ENCODE measurements around the gene NPNT.
A peak's percentile ranks its signal among the peaks of the same experiment; 100 is the strongest.

The NPNT gene

DNA sequence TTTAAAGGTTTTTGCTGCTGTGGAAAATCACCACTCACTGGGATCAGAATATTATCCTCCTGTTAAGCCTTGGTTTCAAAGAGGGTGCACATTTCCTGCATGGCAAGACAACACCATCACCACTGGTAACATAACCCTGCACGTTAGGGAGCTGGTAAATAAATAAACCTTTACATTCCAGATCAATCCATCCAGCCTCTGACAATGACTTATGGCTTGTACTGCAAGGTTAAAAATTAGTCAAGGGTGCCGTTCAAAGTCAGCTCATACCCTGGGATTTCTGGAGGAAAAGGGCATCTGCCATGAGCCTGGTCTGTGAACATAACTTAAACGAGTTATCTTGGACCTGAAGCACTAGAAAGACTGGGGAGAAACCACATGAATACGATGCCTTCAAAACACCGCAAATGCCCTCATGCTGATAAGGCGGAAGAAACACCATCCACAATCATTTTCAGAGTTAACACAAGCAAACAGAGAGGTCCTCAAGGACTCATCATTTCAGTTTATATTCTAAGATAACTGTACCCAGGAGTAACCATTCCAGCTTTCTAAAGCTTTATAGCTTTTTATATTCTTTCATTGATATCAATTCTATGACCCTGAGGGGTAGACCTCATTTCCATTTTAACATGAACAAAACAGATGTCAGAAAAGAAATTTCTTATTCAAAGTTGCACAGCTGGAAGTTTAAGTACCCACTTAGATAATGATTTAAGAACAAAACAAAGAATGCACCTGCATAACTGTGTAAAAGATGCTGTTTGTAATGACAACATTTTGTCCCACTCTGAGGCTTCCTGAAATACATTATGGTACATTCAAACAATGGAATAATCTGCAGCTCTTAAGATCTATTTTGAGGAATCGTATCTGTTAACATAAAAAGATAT lies 103.1 kb downstream of the NPNT start:
- in situ Hi-C loops (cut with HindIII; ENCODE audit: low sequenced_read_pairs): no loop called here
- DNase-seq (ENCODE audit: low read depth, low spot score): no peak
- TF ChIP-seq, protein P1, sequence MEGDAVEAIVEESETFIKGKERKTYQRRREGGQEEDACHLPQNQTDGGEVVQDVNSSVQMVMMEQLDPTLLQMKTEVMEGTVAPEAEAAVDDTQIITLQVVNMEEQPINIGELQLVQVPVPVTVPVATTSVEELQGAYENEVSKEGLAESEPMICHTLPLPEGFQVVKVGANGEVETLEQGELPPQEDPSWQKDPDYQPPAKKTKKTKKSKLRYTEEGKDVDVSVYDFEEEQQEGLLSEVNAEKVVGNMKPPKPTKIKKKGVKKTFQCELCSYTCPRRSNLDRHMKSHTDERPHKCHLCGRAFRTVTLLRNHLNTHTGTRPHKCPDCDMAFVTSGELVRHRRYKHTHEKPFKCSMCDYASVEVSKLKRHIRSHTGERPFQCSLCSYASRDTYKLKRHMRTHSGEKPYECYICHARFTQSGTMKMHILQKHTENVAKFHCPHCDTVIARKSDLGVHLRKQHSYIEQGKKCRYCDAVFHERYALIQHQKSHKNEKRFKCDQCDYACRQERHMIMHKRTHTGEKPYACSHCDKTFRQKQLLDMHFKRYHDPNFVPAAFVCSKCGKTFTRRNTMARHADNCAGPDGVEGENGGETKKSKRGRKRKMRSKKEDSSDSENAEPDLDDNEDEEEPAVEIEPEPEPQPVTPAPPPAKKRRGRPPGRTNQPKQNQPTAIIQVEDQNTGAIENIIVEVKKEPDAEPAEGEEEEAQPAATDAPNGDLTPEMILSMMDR (IDR thresholded peaks at IDR 0.05; ENCODE audit: low read depth, low read length): no peak
- H3K4me3 ChIP-seq (ENCODE audit: low read depth, low read length): no peak overlapping the region

DNA sequence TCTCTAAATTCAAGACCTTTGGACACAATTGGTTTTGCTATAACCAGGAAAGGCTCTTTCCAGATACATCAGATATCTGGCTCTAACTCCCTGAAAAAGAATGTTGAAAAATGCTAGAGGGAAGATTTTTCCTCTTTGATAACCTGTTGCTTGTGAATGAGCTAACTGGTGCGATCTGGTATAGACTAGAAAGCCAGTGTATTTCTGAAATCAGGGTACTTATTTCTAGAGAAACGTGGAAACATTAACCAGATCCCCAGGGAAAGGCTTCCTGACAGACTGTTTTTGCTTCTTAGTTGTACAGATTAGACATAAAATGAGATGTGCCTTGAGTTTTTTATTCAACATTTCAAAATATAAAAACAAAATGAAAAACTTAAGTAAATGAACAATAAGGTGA lies 107.7 kb downstream of the NPNT start:
- TF ChIP-seq, protein P1 (IDR thresholded peaks at IDR 0.05; ENCODE audit: low read depth, low read length): no peak
- no peak overlapping the region for H3K4me3 ChIP-seq (ENCODE audit: low read depth, low read length)
- in situ Hi-C loops (cut with HindIII; ENCODE audit: low sequenced_read_pairs): no loop called here
- DNase-seq (ENCODE audit: low read depth, low spot score): no peak

DNA sequence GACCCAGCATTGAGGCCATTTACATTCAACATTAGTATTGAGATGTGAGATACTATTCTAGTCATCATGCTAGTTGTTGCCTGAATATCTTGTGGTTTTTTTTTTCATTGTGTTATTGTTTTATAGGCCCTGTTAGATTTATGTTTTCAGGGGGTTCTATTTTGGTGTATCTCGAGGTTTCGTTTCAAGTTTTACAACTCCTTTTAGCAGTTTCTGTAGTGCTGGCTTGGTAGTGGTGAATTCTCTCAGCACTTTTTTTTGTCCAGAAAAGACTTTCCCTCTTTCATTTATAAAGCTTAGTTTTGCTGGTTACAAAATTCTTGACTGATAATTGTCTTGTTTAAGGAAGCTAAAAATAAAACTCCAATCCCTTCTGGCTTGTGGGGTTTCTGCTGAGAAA lies 115.5 kb downstream of the NPNT start:
- in situ Hi-C loops (cut with HindIII; ENCODE audit: low sequenced_read_pairs): no loop called here
- H3K4me3 ChIP-seq (ENCODE audit: low read depth, low read length): no peak overlapping the region
- TF ChIP-seq, protein P1 (IDR thresholded peaks at IDR 0.05; ENCODE audit: low read depth, low read length): no peak
- no peak for DNase-seq (ENCODE audit: low read depth, low spot score)

DNA sequence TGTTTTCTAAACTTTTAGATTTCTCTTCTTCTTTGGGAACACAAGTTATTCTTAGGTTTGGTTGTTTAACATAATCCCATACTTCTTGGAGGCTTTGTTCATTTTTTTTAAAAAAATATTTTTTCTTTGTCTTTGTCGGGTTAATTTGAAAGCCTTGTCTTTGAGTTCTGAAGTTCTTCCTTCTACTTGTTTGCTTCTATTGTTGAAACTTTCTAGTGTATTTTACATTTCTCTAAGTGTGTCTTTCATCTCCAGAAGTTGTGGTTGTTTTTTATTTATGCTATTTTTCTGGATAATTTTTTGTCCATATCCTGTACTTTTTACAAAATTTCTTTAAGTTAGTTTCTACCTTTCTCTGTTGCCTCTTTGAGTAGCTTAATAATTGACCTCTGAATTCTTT lies 116.1 kb downstream of the NPNT start:
- in situ Hi-C loops (cut with HindIII; ENCODE audit: low sequenced_read_pairs): no loop called here

DNA sequence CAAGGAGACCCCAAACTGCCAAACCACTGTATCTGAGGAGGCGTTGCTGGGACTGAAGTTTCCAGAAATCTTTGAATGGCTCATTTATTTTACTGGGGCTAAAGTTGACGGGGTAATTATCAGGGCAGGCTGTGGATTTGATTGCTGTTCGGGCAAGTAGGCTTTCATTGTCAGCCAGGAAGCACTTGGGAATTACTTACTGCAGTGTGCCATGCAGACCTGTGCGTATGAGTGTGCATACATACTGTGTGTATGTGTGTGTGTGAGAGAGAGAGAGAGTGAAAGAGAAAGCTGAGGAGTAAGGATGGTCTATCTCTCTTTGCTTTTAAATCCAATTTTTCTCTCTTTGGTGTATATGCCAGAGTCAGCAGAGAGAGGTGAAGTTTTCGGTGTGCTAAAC lies 122.7 kb downstream of the NPNT start:
- TF ChIP-seq, protein P1 (IDR thresholded peaks at IDR 0.05; ENCODE audit: low read depth, low read length): no peak
- in situ Hi-C loops (cut with HindIII; ENCODE audit: low sequenced_read_pairs): no loop called here

More for the DNA sequence above, 116.1 kb downstream of the NPNT start:
- TF ChIP-seq, protein P1 (IDR thresholded peaks at IDR 0.05; ENCODE audit: low read depth, low read length): no peak
- no peak overlapping the region for H3K4me3 ChIP-seq (ENCODE audit: low read depth, low read length)
- no peak for DNase-seq (ENCODE audit: low read depth, low spot score)

DNA sequence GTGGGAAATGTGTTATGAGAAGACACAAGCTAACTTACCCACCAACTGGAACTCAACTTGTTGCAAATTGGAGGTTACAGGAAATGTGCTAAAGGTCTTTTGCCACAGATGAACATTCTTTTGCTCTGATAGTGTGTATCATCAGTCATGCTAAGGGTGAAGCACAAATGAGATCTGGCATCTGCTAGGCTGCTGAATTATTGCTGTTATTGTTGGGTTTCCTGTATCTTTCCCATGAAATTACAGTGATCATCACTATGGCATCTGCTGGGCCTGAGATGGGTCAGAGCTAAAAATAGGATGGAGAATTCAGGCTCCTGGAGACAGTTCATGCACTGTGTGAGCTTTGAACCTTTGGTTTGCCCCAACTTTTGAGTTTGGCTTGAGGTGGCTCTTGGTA lies 124.5 kb downstream of the NPNT start:
- no peak overlapping the region for H3K4me3 ChIP-seq (ENCODE audit: low read depth, low read length)
- TF ChIP-seq, protein P1 (IDR thresholded peaks at IDR 0.05; ENCODE audit: low read depth, low read length): no peak
- peak; percentile 8 for DNase-seq (ENCODE audit: low read depth, low spot score)
- in situ Hi-C loops (cut with HindIII; ENCODE audit: low sequenced_read_pairs): no loop called here

More for the DNA sequence above, 122.7 kb downstream of the NPNT start:
- H3K4me3 ChIP-seq (ENCODE audit: low read depth, low read length): no peak overlapping the region
- DNase-seq (ENCODE audit: low read depth, low spot score): no peak

All from astrocyte of the spinal cord (primary cell).